GM12878 (cell line): ENCODE results near the gene FOXK1. TPM values are rescaled to one million over a fixed set of nuclear protein-coding genes. Genes with fewer than 3 reads are reported as not detected.

ENCODE experiments used
- ATAC-seq: fragments of 200-7000 bp; cut with Tn5 transposase; 3 replicates; pipeline ENCODE4 v1.9.1; 2020; ENCODE audit warnings: mild to moderate bottlenecking, moderate library complexity
- BruUV-seq: library from RNA; stranded (reverse); fragments of 400-500 nt; replicated peaks from 2 replicates; lab custom pipeline; 2021; lab: Mats Ljungman, UMichigan
- CTCF ChIA-PET: fragments of 300-600 bp; sonication (Branson Sonifier 250); formaldehyde crosslinking; extraction: SDS; loops from one replicate; lab custom pipeline; 2021; ENCODE audit warnings: inconsistent platforms; lab: Yijun Ruan, JAX
- POLR2A ChIA-PET: fragments of 350-600 bp; formaldehyde crosslinking; extraction: SDS; loops from one replicate; lab custom pipeline; 2021; ENCODE audit warnings: inconsistent platforms; lab: Charles Lee
- RAD21 ChIA-PET: fragments of 300-600 bp; sonication (Branson Sonifier 250); formaldehyde crosslinking; loops from one replicate; lab custom pipeline; 2023; ENCODE audit warnings: antibody characterized with exemption; ENCODE audit not compliant: unreplicated experiment; lab: Charles Lee
- SMC1A ChIA-PET: fragments of 300-600 bp; sonication (Branson Sonifier 250); formaldehyde crosslinking; loops from one replicate; lab custom pipeline; 2023; ENCODE audit not compliant: unreplicated experiment, uncharacterized antibody; lab: Charles Lee
- DNase-seq: peaks from one replicate; pipeline ENCODE4 v3.0.0-alpha.2; 2011; ENCODE audit warnings: low read depth, low spot score
- FAIRE-seq: peaks from 3 replicates; lab custom pipeline; 2011; peaks lifted over from hg19 to GRCh38; lab: Jason Lieb, UNC
- H2AFZ ChIP-seq: 2 replicates; pipeline ENCODE4 v1.6.0; 2011; ENCODE audit warnings: low read depth, low read length, control low read depth; ENCODE audit not compliant: control insufficient read depth
- H3K27ac ChIP-seq: 2 replicates; pipeline ENCODE4 v1.5.1; 2011; ENCODE audit warnings: control low read depth; ENCODE audit not compliant: control insufficient read depth, insufficient read depth
- H3K27me3 ChIP-seq, 2 experiments: replicated peaks in 1 of 2; 2 replicates each; pipeline versions ENCODE4 v1.6.0 to v1.6.1; 2011; ENCODE audit warnings: low read length in 1 of 2; ENCODE audit not compliant: control insufficient read depth in 2 of 2, insufficient read depth in 2 of 2
- H3K36me3 ChIP-seq, 2 experiments: 2 replicates each; pipeline ENCODE4 v1.5.1; 2011; ENCODE audit warnings: low read length in 1 of 2; ENCODE audit not compliant: control insufficient read depth in 2 of 2, insufficient read depth in 2 of 2
- H3K4me1 ChIP-seq: 2 replicates; pipeline ENCODE4 v1.6.1; 2011; ENCODE audit warnings: mild to moderate bottlenecking, low read length, moderate library complexity, mixed read lengths; ENCODE audit not compliant: control insufficient read depth, insufficient read depth
- H3K4me2 ChIP-seq: 2 replicates; pipeline ENCODE4 v1.6.0; 2011; ENCODE audit warnings: control low read depth; ENCODE audit not compliant: control insufficient read depth, insufficient read depth
- H3K4me3 ChIP-seq: fragments of 200-600 bp; sonication (generic); 2 replicates; pipeline ENCODE4 v1.5.1; 2016
- H3K79me2 ChIP-seq: 2 replicates; pipeline ENCODE4 v1.6.0; 2011; ENCODE audit warnings: low read length; ENCODE audit not compliant: control insufficient read depth, insufficient read depth
- H3K9ac ChIP-seq: 2 replicates; pipeline ENCODE4 v1.8.0; 2011; ENCODE audit warnings: low read length, control low read depth, mixed read lengths; ENCODE audit not compliant: control insufficient read depth, insufficient read depth
- H3K9me3 ChIP-seq: replicated peaks from 3 replicates; pipeline ENCODE4 v1.5.1; 2011; ENCODE audit warnings: mild to moderate bottlenecking, low read length; ENCODE audit not compliant: control insufficient read depth, insufficient read depth
- H4K20me1 ChIP-seq: 2 replicates; pipeline ENCODE4 v1.6.0; 2011; ENCODE audit not compliant: control insufficient read depth, insufficient read depth
- EGR1 ChIP-seq, 2 experiments: IDR thresholded peaks; 1 replicate in 1 of 2; 2 replicates in 1 of 2; pipeline ENCODE4 v1.6.1; 2011 to 2012; ENCODE audit warnings: low read depth in 2 of 2, low read length in 2 of 2, borderline replicate concordance in 1 of 2, mild to moderate bottlenecking in 1 of 2, moderate library complexity in 1 of 2
- ESRRA ChIP-seq: IDR thresholded peaks from 2 replicates; pipeline ENCODE4 v1.6.1; 2012; ENCODE audit warnings: mild to moderate bottlenecking, low read length, improper control_type of control experiment
- HDGF ChIP-seq: fragments of 450-650 bp; IDR thresholded peaks from 2 replicates; pipeline ENCODE4 v1.6.1; 2016; ENCODE audit warnings: antibody characterized with exemption
- MEF2A ChIP-seq: IDR thresholded peaks from 2 replicates; pipeline ENCODE4 v1.6.1; 2011; ENCODE audit warnings: low read depth, mild to moderate bottlenecking, low read length, moderate library complexity; ENCODE audit not compliant: insufficient read depth
- PML ChIP-seq: IDR thresholded peaks from 2 replicates; pipeline ENCODE4 v1.6.1; 2012; ENCODE audit warnings: low read length, inconsistent platforms
- RCOR1 ChIP-seq: conservative IDR thresholded peaks from 2 replicates; pipeline ENCODE4 v1.6.1; 2012; ENCODE audit warnings: low read depth, low read length, improper control_type of control experiment
- SIN3A ChIP-seq: IDR thresholded peaks from 2 replicates; pipeline ENCODE4 v1.6.1; 2012; ENCODE audit warnings: low read depth, low read length, improper control_type of control experiment
- SKIL ChIP-seq: fragments of 450-650 bp; IDR thresholded peaks from 2 replicates; pipeline ENCODE4 v1.6.1; 2017; ENCODE audit warnings: mild to moderate bottlenecking, low read depth, inconsistent platforms; ENCODE audit not compliant: poor library complexity, severe bottlenecking
- SMC3 ChIP-seq: IDR thresholded peaks from 2 replicates; pipeline ENCODE4 v1.6.1; 2011; ENCODE audit warnings: low read length, improper control_type of control experiment, borderline replicate concordance
- SPI1 ChIP-seq: IDR thresholded peaks from 2 replicates; pipeline ENCODE4 v1.6.1; 2011; ENCODE audit warnings: low read depth, mild to moderate bottlenecking, low read length, moderate library complexity, borderline replicate concordance; ENCODE audit not compliant: insufficient read depth
- SREBF1 ChIP-seq: IDR thresholded peaks from 2 replicates; pipeline ENCODE4 v1.6.1; 2012; ENCODE audit warnings: mild to moderate bottlenecking, low read length
- TCF3 ChIP-seq: IDR thresholded peaks from 2 replicates; pipeline ENCODE4 v1.6.1; 2012; ENCODE audit warnings: low read depth, mild to moderate bottlenecking, low read length, borderline replicate concordance; ENCODE audit not compliant: insufficient read depth
- ZNF217 ChIP-seq: fragments of 450-650 bp; IDR thresholded peaks from 2 replicates; pipeline ENCODE4 v1.6.1; 2017; ENCODE audit warnings: antibody characterized with exemption, mild to moderate bottlenecking
- ZNF24 ChIP-seq: fragments of 450-650 bp; IDR thresholded peaks from 2 replicates; pipeline ENCODE4 v1.6.1; 2017; ENCODE audit warnings: antibody characterized with exemption, mild to moderate bottlenecking
- ZNF274 ChIP-seq: IDR thresholded peaks from one replicate; pipeline ENCODE4 v1.8.0; 2011; ENCODE audit not compliant: insufficient read length, insufficient read depth
- ZNF622 ChIP-seq: fragments of 450-650 bp; IDR thresholded peaks from 2 replicates; pipeline ENCODE4 v1.6.1; 2017; ENCODE audit warnings: mild to moderate bottlenecking, inconsistent platforms
- WGBS: methylation state at CpG from one replicate; pipeline ENCODE4 v1.1.6; 2016; ENCODE audit warnings: low lambda C conversion rate; ENCODE audit not compliant: insufficient replicate concordance, insufficient coverage; ENCODE audit errors: missing lambda C conversion rate; 5-methylcytosine and 5-hydroxymethylcytosine counted together
- in situ Hi-C: fragments of 300-500 bp; cut with MboI; formaldehyde crosslinking; loops from 9 replicates; pipeline ENCODE4 v1.14.3; 2018; ENCODE audit warnings: mixed read lengths
- intact Hi-C: fragments of 100-400 bp; cut with micrococcal nuclease; formaldehyde crosslinking; loops from one replicate; pipeline ENCODE4 v1.14.2; 2022; ENCODE audit not compliant: unreplicated experiment
- polyA plus RNA-seq, 11 experiments: library from polyadenylated mRNA; depleted of rRNA in 4 of 11; unstranded in 6 of 11; stranded (reverse) in 5 of 11; fragments of >200 nt; fragmentation: Nextera tagmentation in 4 of 11; fragmentation: Illumina TruSeq in 1 of 11; extraction: Ambion mirVana in 4 of 11; extraction: Trizol in 1 of 11; gene quantifications; 1 replicate in 1 of 11; 2 replicates in 10 of 11; pipeline versions ENCODE4 v1.2.1 to v1.2.3, GENCODE V29; 2011 to 2016; ENCODE audit warnings: inconsistent platforms in 2 of 11, missing spikeins in 2 of 11, low read depth in 1 of 11
- total RNA-seq, 4 experiments: library from RNA; depleted of rRNA in 3 of 4; stranded (reverse); fragments of >200 nt in 3 of 4; fragmentation: Illumina TruSeq in 1 of 4; extraction: Trizol in 1 of 4; gene quantifications; 2 replicates each; pipeline versions ENCODE4 v1.2.1 to v1.2.3, GENCODE V29; 2013 to 2021
- TF ChIP-seq, protein P1 (sequence below): IDR thresholded peaks from 2 replicates; pipeline ENCODE4 v1.6.1; 2011; ENCODE audit warnings: low read depth, low read length, improper control_type of control experiment, borderline replicate concordance
- TF ChIP-seq, protein P2 (sequence below): IDR thresholded peaks from 2 replicates; pipeline ENCODE4 v1.6.1; 2011; ENCODE audit warnings: borderline replicate concordance, low read depth, mild to moderate bottlenecking, moderate library complexity, mixed read lengths, low read length; ENCODE audit not compliant: insufficient read depth; ENCODE audit errors: extremely low read length

Gene FOXK1
- total and polyA plus RNA-seq, 10 of the 15 experiments (the other 5 are each of a cell fraction or from before 2014, with no cell fraction given): 0.24 to 31.8 (median 4.5) TPM

DNA sequence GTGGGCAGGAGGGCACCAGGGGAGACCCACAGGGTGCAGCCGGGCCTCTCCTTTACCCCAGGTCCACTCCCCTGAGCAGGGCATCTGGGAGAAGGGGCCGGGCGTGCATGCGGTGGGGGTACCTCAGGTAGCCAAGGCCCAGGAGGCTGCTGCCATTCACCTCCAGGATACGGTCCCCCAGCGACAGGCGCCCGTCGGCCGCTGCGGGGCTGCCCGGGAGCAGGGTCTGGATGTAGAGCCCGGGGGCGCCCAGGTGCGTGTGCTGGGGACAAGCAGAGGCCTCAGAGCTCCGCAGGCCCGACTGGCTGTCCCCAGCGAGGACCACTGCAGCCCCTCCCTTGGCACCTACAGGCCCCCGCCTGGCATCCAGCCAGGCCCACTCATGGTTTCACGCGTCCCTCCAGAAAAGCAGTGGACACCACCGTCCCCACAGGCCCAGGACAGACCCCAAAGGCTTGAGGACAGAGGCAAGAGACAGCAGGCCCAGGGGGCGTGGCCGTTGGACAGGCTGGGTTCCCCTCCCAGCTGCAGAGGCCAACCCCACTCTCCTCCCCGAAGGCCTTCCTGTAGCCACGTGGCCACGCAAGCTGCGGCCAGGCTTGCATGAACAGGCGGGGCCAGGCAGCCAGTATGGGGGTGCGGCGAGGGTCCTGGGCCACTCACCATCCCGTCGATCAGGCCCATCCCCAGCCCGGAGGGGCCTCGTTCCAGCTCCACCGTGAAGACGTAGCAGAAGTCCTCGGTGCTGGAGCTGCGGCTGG, 117.6 kb downstream of the FOXK1 start:
- no peaks in the 10 kb centered on the region for H3K9me3 ChIP-seq
- no peaks in the 10 kb centered on the region for H3K27me3 ChIP-seq
- H3K79me2 ChIP-seq: no peaks in the 10 kb centered on the region
- DNase-seq (no peak), FAIRE-seq (no peak), ATAC-seq (no peak; the same call in 2 of the 3 replicates)
- H2AFZ ChIP-seq: no peak overlapping the region
- no TSS peak for BruUV-seq
- no peaks in the 10 kb centered on the region for H3K36me3 ChIP-seq
- H4K20me1 ChIP-seq: no peaks in the 10 kb centered on the region
- no peaks in the 10 kb centered on the region for H3K4me1 ChIP-seq
- SMC1A ChIA-PET: no interaction called here
- H3K4me2 ChIP-seq: no peak overlapping the region
- 70% methylated on average over 35 of the region's 39 CpGs for WGBS
- intact Hi-C loops: loop anchor here (10.0 kb wide), 1 partner anchor 175 kb away; no protein-coding TSS in a partner anchor
- H3K4me3 ChIP-seq: no peak overlapping the region
- H3K9ac ChIP-seq: no peak overlapping the region
- POLR2A ChIA-PET: no interaction called here
- in situ Hi-C loops: loop anchor here (5.0 kb wide), 1 partner anchor 283 kb away; no protein-coding TSS in a partner anchor
- TF ChIP-seq EGR1 (IDR thresholded peaks at IDR 0.05; ENCODE audit: borderline replicate concordance in 1 of 2, low read depth in 2 of 2, low read length in 2 of 2) (no peak), ZNF217 (no peak), TCF3 (no peak), SREBF1 (no peak), HDGF (no peak), SKIL (no peak), PML (no peak), ZNF24 (no peak), SMC3 (no peak), MEF2A (no peak), ZNF622 (no peak), RCOR1 (no peak), SPI1 (no peak), SIN3A (no peak), ESRRA (no peak), ZNF274 (no peak)
- TF ChIP-seq, protein P1, sequence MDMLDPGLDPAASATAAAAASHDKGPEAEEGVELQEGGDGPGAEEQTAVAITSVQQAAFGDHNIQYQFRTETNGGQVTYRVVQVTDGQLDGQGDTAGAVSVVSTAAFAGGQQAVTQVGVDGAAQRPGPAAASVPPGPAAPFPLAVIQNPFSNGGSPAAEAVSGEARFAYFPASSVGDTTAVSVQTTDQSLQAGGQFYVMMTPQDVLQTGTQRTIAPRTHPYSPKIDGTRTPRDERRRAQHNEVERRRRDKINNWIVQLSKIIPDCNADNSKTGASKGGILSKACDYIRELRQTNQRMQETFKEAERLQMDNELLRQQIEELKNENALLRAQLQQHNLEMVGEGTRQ: no peak
- TF ChIP-seq, protein P2, sequence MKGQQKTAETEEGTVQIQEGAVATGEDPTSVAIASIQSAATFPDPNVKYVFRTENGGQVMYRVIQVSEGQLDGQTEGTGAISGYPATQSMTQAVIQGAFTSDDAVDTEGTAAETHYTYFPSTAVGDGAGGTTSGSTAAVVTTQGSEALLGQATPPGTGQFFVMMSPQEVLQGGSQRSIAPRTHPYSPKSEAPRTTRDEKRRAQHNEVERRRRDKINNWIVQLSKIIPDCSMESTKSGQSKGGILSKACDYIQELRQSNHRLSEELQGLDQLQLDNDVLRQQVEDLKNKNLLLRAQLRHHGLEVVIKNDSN: no peak
- no peak overlapping the region for H3K27ac ChIP-seq
- CTCF ChIA-PET: interaction anchor here (5.2 kb wide), 1 partner anchor 286 kb away, joined by 30 read pairs; no protein-coding TSS in a partner anchor
- RAD21 ChIA-PET: no interaction called here
